Caco-2 (cell line): ENCODE measurements around the gene CDKAL1. TPM values are rescaled to one million over a fixed set of nuclear protein-coding genes. Genes with fewer than 3 reads are reported as not detected.

Source experiments
- BruUV-seq: library from RNA; stranded (reverse); fragments of 400-500 nt; replicated peaks from 2 replicates; lab custom pipeline; 2021; lab: Mats Ljungman, UMichigan
- CTCF ChIA-PET: fragments of 300-600 bp; sonication (Branson Sonifier 250); formaldehyde crosslinking; loops from one replicate; lab custom pipeline; 2022; ENCODE audit warnings: antibody characterized with exemption; lab: Charles Lee
- POLR2A ChIA-PET: fragments of 300-600 bp; sonication (Branson Sonifier 250); formaldehyde crosslinking; loops from one replicate; lab custom pipeline; 2022; ENCODE audit warnings: antibody characterized with exemption; lab: Charles Lee
- DNase-seq, 2 experiments: peaks; one replicate each; pipeline versions ENCODE4 v3.0.0 to v3.0.0-alpha.2; 2020 to 2022
- H3K27me3 ChIP-seq: replicated peaks from 2 replicates; pipeline ENCODE4 v1.6.0; 2011; ENCODE audit warnings: low read length; ENCODE audit not compliant: control insufficient read depth, insufficient read depth
- H3K36me3 ChIP-seq: 2 replicates; pipeline ENCODE4 v1.5.1; 2011; ENCODE audit warnings: low read length; ENCODE audit not compliant: control insufficient read depth, insufficient read depth
- H3K4me1 ChIP-seq: fragments of 250-450 bp; sonication (Bioruptor Pico); 2 replicates; pipeline ENCODE4 v1.5.1; 2020; ENCODE audit warnings: mild to moderate bottlenecking
- H3K4me3 ChIP-seq: 2 replicates; pipeline ENCODE4 v1.5.1; 2011; ENCODE audit warnings: low read depth, mild to moderate bottlenecking, control low read depth, low read length
- H3K9me3 ChIP-seq: fragments of 250-450 bp; sonication (Bioruptor Pico); 2 replicates; pipeline ENCODE4 v1.5.1; 2020; ENCODE audit warnings: mild to moderate bottlenecking, moderate library complexity
- H3K27ac Mint-ChIP-seq: one replicate; pipeline ENCODE4 v1.8.0; 2022; ENCODE audit warnings: mixed read lengths; ENCODE audit not compliant: unreplicated experiment
- H3K27me3 Mint-ChIP-seq: one replicate; pipeline ENCODE4 v1.8.0; 2022; ENCODE audit warnings: mixed read lengths; ENCODE audit not compliant: insufficient read depth, unreplicated experiment
- H3K36me3 Mint-ChIP-seq: one replicate; pipeline ENCODE4 v1.8.0; 2022; ENCODE audit warnings: mild to moderate bottlenecking, mixed read lengths; ENCODE audit not compliant: insufficient read depth, unreplicated experiment
- H3K4me1 Mint-ChIP-seq: one replicate; pipeline ENCODE4 v1.8.0; 2022; ENCODE audit warnings: low read depth, mixed read lengths; ENCODE audit not compliant: unreplicated experiment
- H3K4me3 Mint-ChIP-seq: one replicate; pipeline ENCODE4 v1.8.0; 2022; ENCODE audit warnings: mild to moderate bottlenecking, moderate library complexity, mixed read lengths; ENCODE audit not compliant: unreplicated experiment
- H3K9me3 Mint-ChIP-seq: one replicate; pipeline ENCODE4 v1.8.0; 2022; ENCODE audit warnings: mixed read lengths; ENCODE audit not compliant: unreplicated experiment
- CTCF ChIP-seq, 2 experiments: fragments of 200-600 bp in 1 of 2; IDR thresholded peaks; 1 replicate in 1 of 2; 2 replicates in 1 of 2; pipeline versions ENCODE4 v1.5.1 to v1.8.0; 2011 to 2022; ENCODE audit warnings: antibody characterized with exemption in 1 of 2, control low read depth in 1 of 2, inconsistent platforms in 1 of 2, low read depth in 1 of 2, low read length in 1 of 2, mild to moderate bottlenecking in 1 of 2, moderate library complexity in 1 of 2; ENCODE audit not compliant: insufficient read depth in 1 of 2, severe bottlenecking in 1 of 2, unreplicated experiment in 1 of 2
- intact Hi-C: fragments of 100-400 bp; cut with micrococcal nuclease; formaldehyde crosslinking; loops from one replicate; pipeline ENCODE4 v1.10.0; 2022; ENCODE audit not compliant: unreplicated experiment
- total RNA-seq: library from RNA; stranded (reverse); gene quantifications from 2 replicates; pipeline ENCODE4 v1.2.3, GENCODE V29; 2022

Gene CDKAL1
- total RNA-seq, 1 experiment from 2014 or later = 18.7 TPM

- no peaks in the 10 kb centered on the region for H3K27me3 Mint-ChIP-seq
- no peak for TF ChIP-seq CTCF (IDR thresholded peaks at IDR 0.05; ENCODE audit: insufficient read depth in 1 of 2, low read depth in 1 of 2, low read length in 1 of 2, severe bottlenecking in 1 of 2, unreplicated experiment in 1 of 2)
- no peaks in the 10 kb centered on the region for H3K9me3 ChIP-seq
- no peak overlapping the region for H3K4me3 Mint-ChIP-seq
- no TSS peak for BruUV-seq
- intact Hi-C loops = no loop called here
- POLR2A ChIA-PET = no interaction called here
- no peaks in the 10 kb centered on the region; the same call in 1 of the 2 replicates for H3K36me3 ChIP-seq
- peaks cover 17% of the 10 kb centered on the region for H3K4me1 ChIP-seq
- peaks cover 6% of the 10 kb centered on the region for H3K4me1 Mint-ChIP-seq
- DNase-seq = no peak
- H3K9me3 Mint-ChIP-seq = no peaks in the 10 kb centered on the region
- H3K27me3 ChIP-seq = no peaks in the 10 kb centered on the region
- H3K4me3 ChIP-seq = no peak overlapping the region
- CTCF ChIA-PET = interaction anchor here (0.5 to 0.6 kb wide), 2 partner anchors 14 to 1109 kb away, joined by 3 to 5 read pairs; no protein-coding TSS in a partner anchor
- peaks cover 6% of the 10 kb centered on the region for H3K36me3 Mint-ChIP-seq
- H3K27ac Mint-ChIP-seq = no peak overlapping the region
Observed at GRCh38 chr6:20577173-20577688, 43.0 kb downstream of the CDKAL1 start.

- Mint-ChIP-seq H3K4me1 (peaks cover 17% of the 10 kb centered on the region), H3K9me3 (no peaks in the 10 kb centered on the region), H3K36me3 (peaks cover 6% of the 10 kb centered on the region), H3K4me3 (no peak overlapping the region), H3K27ac (no peak overlapping the region), H3K27me3 (no peaks in the 10 kb centered on the region)
- intact Hi-C loops = no loop called here
- ChIA-PET POLR2A (no interaction called here), CTCF (no interaction called here)
- DNase-seq = no peak
- H3K4me3 ChIP-seq = no peak overlapping the region
- no peak for TF ChIP-seq CTCF (IDR thresholded peaks at IDR 0.05; ENCODE audit: insufficient read depth in 1 of 2, low read depth in 1 of 2, low read length in 1 of 2, severe bottlenecking in 1 of 2, unreplicated experiment in 1 of 2)
- no peaks in the 10 kb centered on the region for H3K9me3 ChIP-seq
- H3K27me3 ChIP-seq = no peaks in the 10 kb centered on the region
- no peaks in the 10 kb centered on the region; the same call in 1 of the 2 replicates for H3K36me3 ChIP-seq
- H3K4me1 ChIP-seq = no peaks in the 10 kb centered on the region
- no TSS peak for BruUV-seq
Observed at GRCh38 chr6:20581070-20581469, 46.8 kb downstream of the CDKAL1 start.

- DNase-seq = no peak
- CTCF ChIA-PET = no interaction called here
- Histone ChIP-seq H3K36me3 (no peaks in the 10 kb centered on the region), H3K9me3 (no peaks in the 10 kb centered on the region), H3K27me3 (no peaks in the 10 kb centered on the region), H3K4me1 (no peaks in the 10 kb centered on the region), H3K4me3 (no peak overlapping the region)
- Mint-ChIP-seq H3K27me3 (no peaks in the 10 kb centered on the region), H3K4me1 (peaks cover 17% of the 10 kb centered on the region), H3K4me3 (no peak overlapping the region), H3K9me3 (no peaks in the 10 kb centered on the region), H3K36me3 (peaks cover 6% of the 10 kb centered on the region), H3K27ac (no peak overlapping the region)
- no TSS peak for BruUV-seq
- POLR2A ChIA-PET = no interaction called here
- intact Hi-C loops = no loop called here
- TF ChIP-seq CTCF (IDR thresholded peaks at IDR 0.05; ENCODE audit: insufficient read depth in 1 of 2, low read depth in 1 of 2, low read length in 1 of 2, severe bottlenecking in 1 of 2, unreplicated experiment in 1 of 2) = no peak
Observed at GRCh38 chr6:20582586-20583443, 48.6 kb downstream of the CDKAL1 start.
